H1 (cell line): ENCODE measurements around the gene GSTA1. TPM values are rescaled to one million over a fixed set of nuclear protein-coding genes. Genes with fewer than 3 reads are reported as not detected.

Source experiments
- CTCF ChIA-PET: fragments of 300-600 bp; sonication (Branson Sonifier 250); formaldehyde crosslinking; loops from one replicate; lab custom pipeline; 2021; ENCODE audit not compliant: partially characterized antibody; lab: Charles Lee
- POLR2A ChIA-PET: fragments of 300-600 bp; sonication (Branson Sonifier 250); formaldehyde crosslinking; loops from one replicate; lab custom pipeline; 2021; ENCODE audit warnings: inconsistent platforms; ENCODE audit not compliant: partially characterized antibody; lab: Charles Lee
- DNase-seq, 2 experiments: peaks; one replicate each; pipeline versions ENCODE4 v3.0.0 to v3.0.0-alpha.2; 2010 to 2022; ENCODE audit warnings: low spot score in 2 of 2, low read depth in 1 of 2, mixed read lengths in 1 of 2
- FAIRE-seq: peaks from 2 replicates; lab custom pipeline; 2011; peaks lifted over from hg19 to GRCh38; lab: Jason Lieb, UNC
- H2AFZ ChIP-seq: 2 replicates; pipeline ENCODE4 v1.8.1; 2012; ENCODE audit warnings: low read length, inconsistent platforms
- H2AK5ac ChIP-seq: 2 replicates; pipeline ENCODE4 v1.6.1; 2013; ENCODE audit warnings: low read depth, low read length
- H2BK120ac ChIP-seq: replicated peaks from 2 replicates; pipeline ENCODE3; 2013; ENCODE audit warnings: low read depth, low read length, inconsistent platforms
- H2BK12ac ChIP-seq: 2 replicates; pipeline ENCODE4 v1.6.1; 2013; ENCODE audit warnings: low read depth, low read length
- H2BK15ac ChIP-seq: 2 replicates; pipeline ENCODE4 v1.6.1; 2013; ENCODE audit warnings: low read length
- H2BK20ac ChIP-seq: 2 replicates; pipeline ENCODE4 v1.6.1; 2013; ENCODE audit warnings: low read length
- H2BK5ac ChIP-seq: 2 replicates; pipeline ENCODE4 v1.6.1; 2013; ENCODE audit warnings: low read depth, low read length
- H3K14ac ChIP-seq: 2 replicates; pipeline ENCODE4 v1.6.1; 2013; ENCODE audit warnings: inconsistent platforms; ENCODE audit not compliant: insufficient read length
- H3K18ac ChIP-seq: 2 replicates; pipeline ENCODE4 v1.6.1; 2013; ENCODE audit warnings: low read length; ENCODE audit errors: extremely low read depth
- H3K23ac ChIP-seq: 2 replicates; pipeline ENCODE4 v1.6.1; 2013; ENCODE audit warnings: inconsistent platforms; ENCODE audit not compliant: insufficient read length
- H3K23me2 ChIP-seq: 2 replicates; pipeline ENCODE4 v1.6.1; 2013; ENCODE audit warnings: low read depth, low read length
- H3K27ac ChIP-seq: 2 replicates; pipeline ENCODE4 v1.6.1; 2011; ENCODE audit warnings: low read depth, low read length, inconsistent platforms
- H3K27me3 ChIP-seq, 4 experiments: replicated peaks in 1 of 4; 1 replicate in 1 of 4; 2 replicates in 3 of 4; pipeline versions ENCODE4 v1.6.1 to v1.8.1; 2011 to 2013; ENCODE audit warnings: low read length in 3 of 4, mild to moderate bottlenecking in 3 of 4, inconsistent platforms in 2 of 4, mixed read lengths in 2 of 4, moderate library complexity in 1 of 4; ENCODE audit not compliant: control insufficient read depth in 3 of 4, insufficient read depth in 3 of 4; ENCODE audit errors: extremely low read depth in 1 of 4
- H3K36me3 ChIP-seq, 4 experiments: 2 replicates each; pipeline versions ENCODE4 v1.6.1 to v1.8.1; 2011 to 2013; ENCODE audit warnings: mild to moderate bottlenecking in 4 of 4, low read length in 3 of 4, moderate library complexity in 2 of 4, control low read depth in 1 of 4, inconsistent platforms in 1 of 4; ENCODE audit not compliant: insufficient read depth in 4 of 4, control insufficient read depth in 2 of 4
- H3K4ac ChIP-seq: replicated peaks from 2 replicates; pipeline ENCODE3; 2013; ENCODE audit warnings: low read length, low read depth, mixed read lengths, inconsistent platforms; ENCODE audit not compliant: insufficient read length
- H3K4me1 ChIP-seq, 4 experiments: replicated peaks in 1 of 4; 1 replicate in 1 of 4; 2 replicates in 3 of 4; pipeline versions ENCODE4 v1.6.1 to v1.8.1; 2011 to 2013; ENCODE audit warnings: low read length in 3 of 4, inconsistent platforms in 2 of 4, mixed read lengths in 1 of 4; ENCODE audit not compliant: insufficient read depth in 4 of 4, control insufficient read depth in 3 of 4
- H3K4me2 ChIP-seq, 2 experiments: 2 replicates each; pipeline versions ENCODE4 v1.6.1 to v1.8.1; 2011 to 2013; ENCODE audit warnings: low read depth in 2 of 2, low read length in 2 of 2, control low read depth in 1 of 2, inconsistent platforms in 1 of 2, mild to moderate bottlenecking in 1 of 2; ENCODE audit not compliant: insufficient read depth in 1 of 2
- H3K4me3 ChIP-seq, 4 experiments: fragments of 200-600, 300-600 bp in 1 of 4; sonication (generic), shearing (Covaris generic), sonication (Bioruptor Twin) in 1 of 4; 2 replicates each; pipeline versions ENCODE4 v1.5.1 to v1.8.1; 2011 to 2016; ENCODE audit warnings: low read length in 4 of 4, low read depth in 3 of 4, control low read depth in 2 of 4, inconsistent platforms in 2 of 4, mild to moderate bottlenecking in 2 of 4, mixed read lengths in 1 of 4, moderate library complexity in 1 of 4; ENCODE audit not compliant: insufficient read depth in 2 of 4; ENCODE audit errors: extremely low read depth in 1 of 4
- H3K56ac ChIP-seq: replicated peaks from 2 replicates; pipeline ENCODE3; 2013; ENCODE audit warnings: low read depth, mild to moderate bottlenecking, mixed read lengths, low read length, inconsistent platforms; ENCODE audit not compliant: insufficient read length
- H3K79me1 ChIP-seq: 2 replicates; pipeline ENCODE4 v1.6.1; 2013; ENCODE audit warnings: low read depth, low read length, control low read depth
- H3K79me2 ChIP-seq, 2 experiments: 2 replicates each; pipeline versions ENCODE4 v1.6.1 to v1.8.1; 2012 to 2013; ENCODE audit warnings: low read length in 2 of 2, mild to moderate bottlenecking in 2 of 2, inconsistent platforms in 1 of 2; ENCODE audit not compliant: insufficient read depth in 2 of 2, control insufficient read depth in 1 of 2
- H3K9ac ChIP-seq, 4 experiments: replicated peaks in 1 of 4; 1 replicate in 1 of 4; 2 replicates in 3 of 4; pipeline versions ENCODE4 v1.6.1 to v1.8.1; 2011 to 2013; ENCODE audit warnings: low read depth in 3 of 4, low read length in 3 of 4, control low read depth in 2 of 4, mild to moderate bottlenecking in 2 of 4, moderate library complexity in 2 of 4, inconsistent platforms in 1 of 4; ENCODE audit errors: extremely low read depth in 1 of 4
- H3K9me3 ChIP-seq, 2 experiments: 2 replicates each; pipeline versions ENCODE4 v1.6.1 to v1.8.1; 2012 to 2013; ENCODE audit warnings: mild to moderate bottlenecking in 2 of 2, moderate library complexity in 2 of 2, control low read depth in 1 of 2, inconsistent platforms in 1 of 2, low read depth in 1 of 2, low read length in 1 of 2, mixed read lengths in 1 of 2; ENCODE audit not compliant: insufficient read depth in 2 of 2
- H4K20me1 ChIP-seq, 2 experiments: replicated peaks in 1 of 2; 2 replicates each; pipeline versions ENCODE3 to v1.8.1; 2011 to 2013; ENCODE audit warnings: inconsistent platforms in 2 of 2, low read length in 2 of 2, mild to moderate bottlenecking in 1 of 2; ENCODE audit not compliant: insufficient read depth in 2 of 2, control insufficient read depth in 1 of 2
- H4K5ac ChIP-seq: 2 replicates; pipeline ENCODE4 v1.6.1; 2013; ENCODE audit warnings: low read length, low read depth, mixed read lengths, inconsistent platforms; ENCODE audit not compliant: insufficient read length
- H4K8ac ChIP-seq: 2 replicates; pipeline ENCODE4 v1.8.0; 2013; ENCODE audit warnings: mild to moderate bottlenecking, moderate library complexity, low read length, inconsistent platforms; ENCODE audit not compliant: insufficient read depth; ENCODE audit errors: extremely low read depth
- H4K91ac ChIP-seq: replicated peaks from 2 replicates; pipeline ENCODE3; 2013; ENCODE audit warnings: low read length, mixed read lengths, inconsistent platforms; ENCODE audit not compliant: insufficient read length
- CHD1 ChIP-seq: IDR thresholded peaks from 2 replicates; pipeline ENCODE4 v1.6.1; 2012; ENCODE audit warnings: low read depth, low read length, improper control_type of control experiment
- EP300 ChIP-seq, 2 experiments: IDR thresholded peaks; 1 replicate in 1 of 2; 2 replicates in 1 of 2; pipeline ENCODE4 v1.6.1; 2011 to 2012; ENCODE audit warnings: low read depth in 2 of 2, low read length in 2 of 2, mild to moderate bottlenecking in 2 of 2, borderline replicate concordance in 1 of 2, inconsistent platforms in 1 of 2, moderate library complexity in 1 of 2
- EZH2 ChIP-seq: fragments of 200-600 bp; sonication (generic); IDR thresholded peaks from 2 replicates; pipeline ENCODE4 v1.7.1; 2012; ENCODE audit warnings: low read depth, mild to moderate bottlenecking, moderate library complexity, low read length, inconsistent platforms; ENCODE audit not compliant: severe bottlenecking
- GTF2F1 ChIP-seq: IDR thresholded peaks from 2 replicates; pipeline ENCODE4 v1.6.1; 2012; ENCODE audit warnings: low read depth, low read length, improper control_type of control experiment, borderline replicate concordance
- TEAD4 ChIP-seq: IDR thresholded peaks from 2 replicates; pipeline ENCODE4 v1.6.1; 2012; ENCODE audit warnings: low read depth, low read length, inconsistent platforms, mixed read lengths
- WGBS, 2 experiments: shearing (Covaris generic) in 1 of 2; methylation state at CpG; one replicate each; pipeline versions ENCODE4 v1.1.6 to v1.1.7; 2013 to 2015; ENCODE audit warnings: low lambda C conversion rate in 2 of 2, mixed read lengths in 2 of 2, inconsistent platforms in 1 of 2, low coverage in 1 of 2, missing lambda C conversion rate in 1 of 2; ENCODE audit not compliant: insufficient replicate concordance in 2 of 2, insufficient coverage in 1 of 2, insufficient read length in 1 of 2; ENCODE audit errors: extremely low coverage in 1 of 2, missing lambda C conversion rate in 1 of 2; 5-methylcytosine and 5-hydroxymethylcytosine counted together
- polyA plus RNA-seq, 7 experiments: library from polyadenylated mRNA; depleted of rRNA in 3 of 7; stranded (reverse) in 5 of 7; unstranded in 2 of 7; fragments of >200 nt in 5 of 7; fragments of 200-250 nt in 2 of 7; gene quantifications; 1 replicate in 5 of 7; 2 replicates in 1 of 7; 4 replicates in 1 of 7; pipeline versions ENCODE4 v1.2.1 to v1.2.3, GENCODE V29; 2011 to 2013; ENCODE audit warnings: missing spikeins in 2 of 7, mixed read lengths in 2 of 7
- total RNA-seq: library from RNA; stranded (reverse); fragmentation: NEBNext Ultra II Directional; extraction: Animal tissue kit (Norgen Biotek cat#: 25700); gene quantifications from 2 replicates; pipeline ENCODE4 v1.2.1, GENCODE V29; 2021

Gene GSTA1
- total and polyA plus RNA-seq, 2 of the 8 experiments (the other 6 are each of a cell fraction or from before 2014, with no cell fraction given), result 0.08 TPM; not detected in 1

DNA sequence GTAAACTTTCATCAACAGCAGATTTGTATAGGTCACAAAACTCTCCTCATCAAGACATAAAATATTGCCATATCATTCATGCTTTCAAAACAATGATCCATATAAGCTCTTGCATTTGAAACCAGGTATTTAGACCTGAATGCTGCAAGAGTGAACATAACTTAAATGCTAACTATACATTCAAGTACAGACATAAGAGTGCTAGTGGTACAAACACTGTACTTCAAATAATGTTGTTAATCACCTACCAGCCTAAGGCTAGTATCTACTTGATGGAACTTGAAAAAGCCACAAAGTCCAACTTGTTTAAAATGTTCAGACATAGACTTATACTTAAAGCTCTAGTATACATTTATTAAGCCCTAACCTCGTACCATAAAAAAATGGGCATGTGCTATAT, 24.4 kb downstream of the GSTA1 start:
- no peaks in the 10 kb centered on the region; a peak in 1 of 4 replicates for H3K9me3 ChIP-seq
- H4K20me1 ChIP-seq, result no peaks in the 10 kb centered on the region
- no peak overlapping the region for H2BK15ac ChIP-seq
- H3K4ac ChIP-seq, result no peak overlapping the region
- no peak overlapping the region for H2AFZ ChIP-seq
- no peak overlapping the region for H3K23ac ChIP-seq
- H4K5ac ChIP-seq, result no peak overlapping the region
- H3K27me3 ChIP-seq, result no peaks in the 10 kb centered on the region
- H4K8ac ChIP-seq, result no peak overlapping the region
- no peak overlapping the region for H4K91ac ChIP-seq
- no peak overlapping the region for H3K56ac ChIP-seq
- no peak overlapping the region for H2BK120ac ChIP-seq
- H2AK5ac ChIP-seq, result no peak overlapping the region
- no peak overlapping the region for H3K4me2 ChIP-seq
- no peak overlapping the region for H3K27ac ChIP-seq
- H3K18ac ChIP-seq, result no peak overlapping the region
- H3K4me1 ChIP-seq, result no peaks in the 10 kb centered on the region
- H3K36me3 ChIP-seq, result no peaks in the 10 kb centered on the region; a peak in 1 of 8 replicates
- H3K23me2 ChIP-seq, result no peaks in the 10 kb centered on the region
- DNase-seq, result no peak
- H2BK5ac ChIP-seq, result no peak overlapping the region
- WGBS, 2 experiments, result 93% methylated on average over 1 of the region's 1 CpG; no CpG with 5 or more reads in 1 of the 2 experiments
- no peak overlapping the region for H2BK20ac ChIP-seq
- H2BK12ac ChIP-seq, result no peak overlapping the region
- FAIRE-seq, result no peak
- H3K9ac ChIP-seq, result no peak overlapping the region
- H3K4me3 ChIP-seq, result no peak overlapping the region
- no peaks in the 10 kb centered on the region for H3K79me1 ChIP-seq
- CTCF ChIA-PET, result no interaction called here
- POLR2A ChIA-PET, result no interaction called here
- H3K14ac ChIP-seq, result no peak overlapping the region
- no peaks in the 10 kb centered on the region for H3K79me2 ChIP-seq
- TF ChIP-seq CHD1 (no peak), GTF2F1 (no peak), EP300 (IDR thresholded peaks at IDR 0.05; ENCODE audit: borderline replicate concordance in 1 of 2, low read depth in 2 of 2, low read length in 2 of 2) (no peak), EZH2 (no peak), TEAD4 (no peak)
